GM11168 (cell line): ENCODE results near the gene STARD3NL.
"Not testable (repeated sequence)": the region's sequence is repeated elsewhere in the genome, so short reads cannot be mapped to it uniquely, and the experiment has no call there.

Experiments
- in situ Hi-C: fragments of 300-500 bp; cut with MboI; formaldehyde crosslinking; loops from one replicate; pipeline ENCODE4 v1.12.0; 2022; ENCODE audit warnings: low sequenced_read_pairs; ENCODE audit not compliant: unreplicated experiment

STARD3NL gene

GRCh38 chr7:38249849-38250248 lies 71.8 kb downstream of the STARD3NL start:
- in situ Hi-C loops: not testable (repeated sequence)

GRCh38 chr7:38257350-38257677 lies 79.3 kb downstream of the STARD3NL start:
- in situ Hi-C loops: no loop called here

GRCh38 chr7:38259157-38259556 lies 81.1 kb downstream of the STARD3NL start:
- in situ Hi-C loops: not testable (repeated sequence)

DNA sequence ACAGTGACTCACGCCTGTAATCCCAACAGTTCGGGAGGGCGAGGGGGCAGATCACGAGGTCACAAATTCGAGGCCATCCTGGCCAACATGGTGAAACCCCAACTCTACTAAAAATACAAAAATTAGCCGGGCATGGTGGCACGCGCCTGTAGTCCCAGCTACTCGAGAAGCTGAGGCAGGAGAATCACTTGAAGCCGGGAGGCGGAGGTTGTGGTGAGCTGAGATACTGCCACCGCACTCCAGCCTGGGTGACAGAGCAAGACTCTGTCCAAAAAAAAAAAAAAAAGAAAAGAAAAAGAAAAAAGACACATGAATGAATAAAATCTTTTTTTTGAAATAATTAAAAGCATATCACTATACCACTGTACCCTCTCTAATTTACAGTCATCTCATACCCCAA lies 83.6 kb downstream of the STARD3NL start:
- in situ Hi-C loops: not testable (repeated sequence)

- in situ Hi-C loops: not testable (repeated sequence)
Observed at GRCh38 chr7:38262026-38262425, 84.0 kb downstream of the STARD3NL start.

GRCh38 chr7:38262545-38262944 lies 84.5 kb downstream of the STARD3NL start:
- in situ Hi-C loops: no loop called here

DNA sequence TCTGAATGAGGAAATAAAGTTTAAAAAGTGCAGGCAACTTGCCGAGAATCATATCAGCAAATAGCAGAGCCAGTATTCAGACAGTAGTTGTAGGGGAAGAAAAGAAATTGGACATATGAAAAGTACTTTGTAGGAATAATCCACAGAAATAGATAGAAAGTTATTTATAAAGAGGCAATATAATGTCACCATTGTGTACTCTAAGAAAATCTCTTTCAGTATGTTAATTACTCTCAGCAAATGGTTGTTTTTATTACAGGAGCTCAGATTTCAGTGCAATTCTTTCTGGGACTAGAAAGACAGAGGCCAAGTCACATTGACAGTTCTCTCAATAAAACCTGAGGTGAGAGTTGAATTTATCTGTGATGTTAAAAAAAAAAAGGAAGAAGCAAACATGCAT lies 85.2 kb downstream of the STARD3NL start:
- in situ Hi-C loops: not testable (repeated sequence)

DNA sequence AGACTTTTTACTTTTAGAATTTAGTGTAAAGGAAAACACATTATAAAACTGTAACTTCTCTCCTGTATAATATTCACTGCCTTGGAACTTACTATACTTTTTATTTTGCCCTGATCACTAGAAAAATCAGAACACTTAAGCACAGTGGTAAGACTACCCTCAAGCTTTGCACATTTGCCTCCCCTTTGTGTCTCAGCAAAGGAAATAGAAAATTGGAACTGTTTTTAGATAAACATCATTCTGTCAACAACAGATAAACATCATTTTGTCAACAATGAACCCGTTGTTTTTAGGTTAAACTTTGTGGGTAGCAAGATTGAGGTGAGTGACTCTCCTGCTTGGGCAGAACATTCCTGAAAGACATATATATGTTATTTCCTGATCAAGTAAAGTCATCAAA lies 86.6 kb downstream of the STARD3NL start:
- in situ Hi-C loops: not testable (repeated sequence)

DNA sequence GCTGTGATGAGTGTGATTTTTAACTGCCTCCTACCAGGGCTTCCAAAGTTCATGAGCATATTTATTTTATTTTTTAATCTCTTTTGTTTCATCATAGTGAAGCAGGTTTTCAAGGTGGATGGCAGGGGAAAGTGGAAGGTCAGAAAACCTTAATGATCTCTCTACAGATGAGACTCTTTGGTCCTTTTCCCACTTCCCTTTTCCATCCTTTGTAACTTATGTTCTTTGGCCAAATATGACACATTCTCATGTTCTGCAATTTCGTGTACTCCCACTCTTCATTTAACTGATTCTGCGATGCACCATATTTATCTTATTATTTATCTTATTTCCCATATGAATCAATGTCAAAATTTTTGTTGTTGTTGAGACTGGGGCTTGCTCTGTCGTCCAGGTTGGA lies 87.9 kb downstream of the STARD3NL start:
- in situ Hi-C loops: not testable (repeated sequence)

DNA sequence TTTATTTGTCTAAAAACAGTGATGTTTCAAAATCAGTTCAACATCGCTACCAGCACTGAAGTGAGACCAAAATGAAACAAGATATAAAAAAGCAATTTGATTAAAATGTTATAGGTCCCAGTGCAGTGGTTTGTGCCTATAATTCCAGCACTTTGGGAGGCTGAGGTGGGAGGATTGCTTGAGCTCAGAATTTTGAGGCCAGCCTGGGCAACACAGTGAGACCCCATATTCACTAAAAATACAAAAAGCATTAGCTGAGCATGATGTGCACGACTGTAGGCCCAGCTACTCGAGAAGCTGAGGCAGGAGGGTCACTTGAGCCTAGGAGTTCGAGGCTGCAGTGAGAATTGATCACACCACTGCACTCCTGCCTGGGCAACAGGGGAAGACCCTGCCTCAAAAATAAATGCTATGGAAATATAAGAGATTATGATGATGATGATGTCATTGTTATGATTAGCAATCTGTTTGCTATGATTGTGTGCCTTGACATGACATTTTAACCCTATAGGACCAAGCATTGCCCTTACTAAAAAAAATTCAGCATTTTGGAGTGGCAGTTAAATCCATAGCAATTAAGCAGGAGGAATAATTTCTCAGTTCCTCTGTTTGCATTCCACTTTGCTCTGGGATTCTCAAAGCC lies 91.8 kb downstream of the STARD3NL start:
- in situ Hi-C loops: not testable (repeated sequence)

DNA sequence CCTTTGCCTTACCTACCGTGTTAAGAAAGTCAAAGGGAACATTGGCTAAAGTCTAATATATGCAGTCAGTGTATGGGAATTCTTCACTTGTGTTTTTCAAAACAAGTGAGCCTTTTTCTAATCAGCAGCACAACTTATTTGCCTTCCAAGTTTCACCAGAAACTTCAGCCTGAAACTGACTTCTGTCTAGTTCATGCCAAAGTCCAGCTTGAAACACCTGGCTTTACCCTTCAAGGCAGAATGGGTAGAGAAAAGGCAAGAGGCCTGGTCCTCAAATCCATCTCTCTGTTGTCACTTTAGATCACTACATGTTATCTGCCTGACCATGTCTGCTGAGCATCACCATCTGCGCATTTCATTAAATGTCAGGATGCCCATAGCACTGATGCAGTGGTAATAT lies 92.4 kb downstream of the STARD3NL start:
- in situ Hi-C loops: not testable (repeated sequence)

DNA sequence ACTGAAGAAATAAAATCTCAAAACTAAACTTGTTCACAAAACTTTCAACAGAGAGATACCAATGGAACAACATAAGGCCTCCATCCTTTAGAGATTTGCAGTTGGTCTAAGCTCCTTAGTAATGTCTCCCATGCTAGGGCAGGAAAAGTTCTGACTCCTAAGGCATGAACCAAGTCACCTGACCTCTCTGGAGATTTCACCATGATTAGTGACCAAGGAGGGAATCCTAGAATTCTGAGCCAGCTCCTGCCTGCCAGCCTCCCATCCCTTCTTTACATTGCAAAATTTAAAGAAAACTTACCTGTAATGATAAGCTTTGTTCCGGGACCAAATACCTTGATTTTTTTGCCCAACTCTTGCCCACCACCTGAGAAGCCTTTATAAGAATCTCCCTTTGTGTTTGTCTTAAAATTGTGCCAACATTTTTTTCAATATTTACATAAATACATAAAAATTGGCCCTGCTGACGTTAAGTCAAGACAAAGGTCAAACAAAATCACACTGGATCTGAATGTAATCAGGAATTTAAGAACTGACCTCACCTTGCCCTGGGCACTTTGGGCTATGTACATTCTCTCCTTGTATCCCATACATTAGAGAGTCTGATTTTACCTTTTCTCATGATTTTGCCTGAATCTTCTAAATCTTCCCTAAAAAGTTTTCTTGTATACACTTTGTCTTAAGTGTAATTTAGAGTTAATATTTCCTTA lies 95.4 kb downstream of the STARD3NL start, which contains the start of gene TARP:
Gene TARP, minus strand, starts transcription at position 351 of the 710 bp plus-strand sequence.
- in situ Hi-C loops: no loop called here

DNA sequence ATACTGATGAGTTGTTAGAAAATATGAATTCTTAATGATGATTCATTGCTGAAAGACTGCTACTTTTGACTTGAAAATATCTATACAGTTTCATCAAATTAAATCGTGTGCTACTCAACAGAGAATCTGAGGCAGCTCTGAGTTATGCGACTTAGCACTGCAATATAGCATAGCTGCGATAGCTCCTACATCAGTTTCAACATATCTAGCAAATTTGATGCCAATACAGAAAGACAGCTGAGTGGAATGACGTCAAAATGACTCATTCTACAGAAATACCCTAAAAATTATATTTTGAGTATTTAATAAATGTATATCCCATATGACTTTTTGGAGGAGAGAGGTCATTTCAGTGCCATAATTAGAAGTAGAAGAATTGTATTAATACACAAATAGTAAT lies 96.4 kb downstream of the STARD3NL start:
- in situ Hi-C loops: no loop called here

DNA sequence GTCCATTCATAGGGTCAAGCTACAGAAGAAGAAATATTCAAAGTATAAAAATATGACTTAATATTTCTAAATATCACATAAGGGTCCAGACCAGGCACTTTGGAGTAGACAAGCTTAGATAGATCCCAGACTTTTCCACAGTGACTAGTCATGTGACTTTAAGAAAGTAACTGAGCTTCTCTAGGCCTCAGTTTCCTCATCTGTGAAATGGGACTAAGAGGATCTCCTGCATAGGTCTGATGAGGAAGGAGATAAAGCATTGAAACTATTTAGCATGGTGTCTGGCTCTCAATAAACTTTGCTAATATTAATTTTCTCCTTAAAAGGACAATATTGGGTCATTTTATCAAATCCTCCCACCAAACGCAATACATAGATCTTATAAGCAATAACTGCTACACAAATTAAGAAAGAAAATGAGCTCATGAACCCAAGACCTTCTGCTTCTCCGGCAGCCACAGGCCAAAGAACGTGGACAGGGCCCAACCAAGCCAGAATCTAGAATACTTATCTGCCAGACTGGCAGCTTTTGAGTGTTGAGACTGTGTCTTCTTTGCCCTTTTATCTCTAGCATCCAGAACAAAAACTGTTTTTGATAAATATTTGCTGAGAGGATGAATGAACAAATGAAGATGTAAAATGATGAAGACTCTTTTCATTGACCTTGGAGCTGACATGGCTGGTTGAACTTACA lies 97.0 kb downstream of the STARD3NL start:
- in situ Hi-C loops: no loop called here

DNA sequence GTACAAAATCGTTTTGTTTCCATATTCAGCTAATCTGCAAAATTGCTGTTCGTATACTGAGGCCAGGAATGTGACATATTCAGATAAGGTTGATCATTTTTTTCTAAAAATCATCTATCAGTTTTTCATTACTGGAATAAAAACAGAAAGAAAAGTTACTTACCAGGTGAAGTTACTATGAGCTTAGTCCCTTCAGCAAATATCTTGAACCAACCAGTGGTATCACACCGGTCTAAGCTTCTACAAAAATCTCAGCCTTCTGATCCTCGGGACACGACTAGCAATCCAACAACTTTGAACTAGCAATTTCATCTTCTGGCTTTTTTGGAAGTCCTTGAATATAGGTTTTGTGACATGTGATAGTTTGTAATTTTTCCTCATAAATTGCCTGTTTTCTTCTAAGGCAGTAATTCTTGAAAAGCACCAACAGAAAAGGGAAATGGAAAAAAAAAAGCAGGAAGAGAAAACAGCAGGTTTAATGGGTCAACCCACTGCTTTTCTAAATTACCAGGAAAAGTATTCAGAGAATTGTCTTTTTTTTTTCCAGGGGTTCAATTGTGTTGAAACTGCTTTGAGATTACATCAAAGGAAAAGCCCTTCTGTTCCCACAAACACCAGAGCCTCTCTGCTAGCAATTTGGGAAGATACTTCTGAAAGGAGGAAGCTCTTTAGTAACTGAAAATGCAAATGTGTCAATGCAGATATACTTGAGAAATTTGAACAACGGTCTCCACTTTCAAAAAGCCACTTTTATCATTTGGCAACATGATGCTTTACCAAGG lies 98.2 kb downstream of the STARD3NL start:
- in situ Hi-C loops: no loop called here

- in situ Hi-C loops: no loop called here
Observed at GRCh38 chr7:38280000-38280399, 102.0 kb downstream of the STARD3NL start.
